OCI-LY3 (cell line): ENCODE data around the gene GRIK1.

Experiments
- CTCF ChIP-seq: fragments of 200-600, 300-600 bp; sonication (generic); IDR thresholded peaks from 2 replicates; pipeline ENCODE4 v1.5.1; 2014; ENCODE audit warnings: antibody characterized with exemption, low read length, low read depth
- EZH2phosphoT487 ChIP-seq: fragments of 200-600 bp; shearing (Covaris generic); IDR thresholded peaks from 2 replicates; pipeline ENCODE4 v1.6.1; 2018; ENCODE audit warnings: antibody characterized with exemption, mixed run types, low read depth

DNA sequence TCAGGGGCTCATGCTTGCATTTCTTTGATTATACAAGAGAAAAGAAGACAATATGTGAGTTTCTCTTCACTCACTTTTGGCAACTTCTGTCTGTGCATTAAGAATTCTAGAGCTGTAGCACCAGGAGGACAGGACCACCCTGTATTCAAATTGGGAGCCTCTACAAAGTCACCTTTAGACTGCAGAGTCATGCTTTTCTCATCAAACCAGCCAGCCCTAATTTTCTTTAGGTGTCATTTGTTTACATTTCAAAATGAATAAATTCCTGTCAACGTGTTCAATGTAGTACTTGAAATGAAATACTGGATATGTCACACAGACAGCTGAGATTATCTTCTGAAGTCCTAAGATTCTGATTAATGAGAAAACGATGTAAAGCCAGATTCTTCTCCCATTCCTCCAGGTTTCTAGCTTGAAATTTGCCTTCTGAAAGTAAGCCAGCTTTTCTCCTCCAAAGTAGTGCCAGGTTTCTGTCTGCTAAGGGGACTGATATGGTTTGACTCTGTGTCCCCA, 177.2 kb downstream of the GRIK1 start:
- TF ChIP-seq CTCF: no peak
- TF ChIP-seq EZH2phosphoT487: no peak
